HG03064 (cell line): ENCODE data around the gene WASF2.
A peak's percentile ranks its signal among the peaks of the same experiment; 100 is the strongest.
"Not testable (repeated sequence)": the region's sequence is repeated elsewhere in the genome, so short reads cannot be mapped to it uniquely, and the experiment has no call there.

Experiments
- ATAC-seq: cut with Tn5 transposase; IDR thresholded peaks from one replicate; pipeline ENCODE4 v1.9.1; 2021; ENCODE audit warnings: low read depth; ENCODE audit not compliant: unreplicated experiment

The WASF2 gene

DNA sequence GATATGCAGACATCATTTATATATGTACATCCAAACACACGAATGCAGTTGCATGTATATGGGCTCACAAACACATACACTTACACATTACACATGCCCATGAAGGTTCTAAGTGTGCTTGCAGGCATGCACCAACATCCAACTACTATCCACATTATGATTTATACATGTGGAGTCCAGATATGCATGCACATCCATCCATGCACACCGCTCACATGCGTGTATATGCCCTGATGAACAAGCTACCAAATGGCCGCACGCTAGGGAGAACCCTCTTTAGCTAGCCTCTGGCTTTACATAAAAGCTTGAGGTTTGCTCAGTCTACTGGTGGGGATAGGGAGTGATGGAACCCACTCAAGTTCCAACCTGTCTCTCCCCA, 89.0 kb downstream of the WASF2 start:
- ATAC-seq, result no peak

DNA sequence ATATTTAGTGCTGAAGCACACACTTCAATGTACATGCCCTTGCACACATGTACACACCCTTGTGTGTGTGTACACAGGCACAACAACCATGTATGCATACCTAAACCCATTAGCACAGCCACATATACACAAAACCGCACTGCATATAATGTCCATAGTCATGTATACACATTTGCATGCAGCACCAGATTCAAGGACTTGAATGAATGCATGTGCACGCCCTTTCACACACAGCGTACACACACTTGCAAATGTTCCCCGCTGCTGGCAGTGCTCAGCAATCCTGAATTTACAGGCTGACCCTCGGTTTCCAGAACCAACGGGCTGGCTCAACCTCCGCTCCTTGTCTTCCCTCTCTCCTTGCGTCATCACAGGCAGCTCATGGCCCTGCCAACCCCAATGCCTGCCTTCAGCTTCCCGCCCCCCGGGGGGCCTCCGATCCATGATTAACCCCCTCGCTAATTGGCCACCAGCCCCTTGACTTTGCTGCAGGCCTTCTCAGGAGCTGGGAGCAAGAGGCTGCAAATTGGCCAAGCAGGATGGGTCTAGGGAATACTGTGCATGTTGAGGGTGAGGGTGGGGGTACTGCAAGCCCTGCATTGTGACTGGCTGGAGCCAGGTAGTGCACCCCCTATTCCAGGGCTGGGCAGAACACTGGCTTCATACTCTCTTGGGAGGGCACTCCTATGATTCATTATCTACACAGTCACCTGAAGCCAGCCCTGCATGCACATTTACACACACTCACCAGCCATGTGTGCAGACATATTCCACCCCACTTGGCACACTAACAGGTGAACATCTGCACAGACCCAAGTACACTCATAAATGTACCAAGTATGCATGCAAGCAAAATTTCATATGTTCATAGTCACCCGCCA, 89.6 kb downstream of the WASF2 start:
- no peak for ATAC-seq

- no peak for ATAC-seq
Observed at GRCh38 chr1:27399251-27400025, 90.5 kb downstream of the WASF2 start.

DNA sequence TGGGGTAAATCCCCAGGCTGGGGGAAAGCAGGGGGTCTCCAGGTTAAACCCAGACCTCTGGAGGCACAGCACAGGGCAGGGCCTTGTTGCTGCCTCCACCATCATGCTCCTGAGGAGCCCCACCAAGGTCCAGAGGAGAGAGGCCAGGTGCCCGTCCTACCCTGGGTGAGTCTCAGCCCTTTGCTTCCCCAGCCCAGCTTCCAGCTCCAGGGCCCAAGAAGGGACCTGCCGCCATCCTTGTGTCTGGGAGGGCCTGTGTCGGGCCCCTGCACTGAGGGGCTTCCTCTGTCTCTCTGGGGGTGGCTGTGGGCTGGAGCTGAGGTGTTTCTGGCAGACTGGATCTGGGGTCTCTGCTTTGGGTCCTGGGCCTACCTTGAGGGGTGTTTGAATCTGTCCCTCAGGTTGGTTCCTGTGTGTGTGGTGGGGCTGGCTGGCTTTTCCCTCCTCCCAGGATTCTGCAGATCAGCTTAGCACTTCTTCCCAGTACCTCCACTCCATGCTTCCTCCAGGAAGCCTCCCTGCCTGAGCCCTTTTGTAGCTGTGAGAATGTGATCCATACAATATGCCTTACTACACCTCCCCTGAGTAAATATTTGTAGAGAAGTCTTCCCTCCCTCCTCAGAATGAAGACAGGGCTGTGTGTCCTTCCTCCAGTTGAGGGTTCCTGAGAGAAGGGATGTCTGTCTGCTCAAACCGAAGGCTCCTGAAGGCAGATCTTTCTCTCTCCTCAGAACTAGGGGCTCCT, 91.4 kb downstream of the WASF2 start:
- ATAC-seq, result no peak

DNA sequence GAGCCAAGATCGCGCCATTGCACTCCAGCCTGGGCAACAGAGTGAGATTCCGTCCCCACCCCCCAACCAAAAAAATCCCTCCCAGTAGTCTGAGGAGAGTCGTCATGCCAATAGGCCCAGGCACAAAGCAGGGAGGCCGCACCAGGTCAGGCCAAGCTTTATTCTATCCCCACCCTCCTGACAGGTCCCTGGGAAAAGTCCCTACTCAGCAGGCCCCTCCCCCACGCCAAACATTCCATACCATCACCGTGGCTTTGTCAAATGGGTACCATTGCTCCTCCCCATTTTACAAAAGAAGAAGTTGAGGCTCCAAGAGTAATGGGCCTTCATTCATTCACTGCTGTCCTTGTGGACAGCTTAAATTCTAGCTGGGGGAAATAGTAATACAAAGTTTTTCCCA, 92.2 kb downstream of the WASF2 start:
- ATAC-seq, result no peak

DNA sequence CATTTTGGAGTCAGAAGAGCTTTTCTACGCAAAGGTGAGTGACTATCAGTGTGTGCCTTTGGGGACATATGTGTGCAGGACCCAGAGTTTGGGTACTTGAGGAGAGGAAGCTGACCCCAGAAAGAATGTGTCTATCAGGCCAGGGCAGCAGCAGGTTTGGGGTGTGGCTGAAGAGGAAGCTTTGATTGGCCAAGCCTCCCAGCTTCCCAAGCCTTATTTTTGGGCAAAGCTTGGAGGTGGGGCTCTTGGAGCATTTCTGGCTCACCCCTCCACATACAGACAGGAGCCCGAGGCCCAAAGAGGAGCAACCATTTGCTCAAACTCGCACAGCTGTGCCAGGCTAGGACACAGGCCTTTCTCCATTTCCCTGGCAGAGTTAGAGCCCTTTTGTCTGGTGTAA, 92.9 kb downstream of the WASF2 start:
- ATAC-seq, result no peak

DNA sequence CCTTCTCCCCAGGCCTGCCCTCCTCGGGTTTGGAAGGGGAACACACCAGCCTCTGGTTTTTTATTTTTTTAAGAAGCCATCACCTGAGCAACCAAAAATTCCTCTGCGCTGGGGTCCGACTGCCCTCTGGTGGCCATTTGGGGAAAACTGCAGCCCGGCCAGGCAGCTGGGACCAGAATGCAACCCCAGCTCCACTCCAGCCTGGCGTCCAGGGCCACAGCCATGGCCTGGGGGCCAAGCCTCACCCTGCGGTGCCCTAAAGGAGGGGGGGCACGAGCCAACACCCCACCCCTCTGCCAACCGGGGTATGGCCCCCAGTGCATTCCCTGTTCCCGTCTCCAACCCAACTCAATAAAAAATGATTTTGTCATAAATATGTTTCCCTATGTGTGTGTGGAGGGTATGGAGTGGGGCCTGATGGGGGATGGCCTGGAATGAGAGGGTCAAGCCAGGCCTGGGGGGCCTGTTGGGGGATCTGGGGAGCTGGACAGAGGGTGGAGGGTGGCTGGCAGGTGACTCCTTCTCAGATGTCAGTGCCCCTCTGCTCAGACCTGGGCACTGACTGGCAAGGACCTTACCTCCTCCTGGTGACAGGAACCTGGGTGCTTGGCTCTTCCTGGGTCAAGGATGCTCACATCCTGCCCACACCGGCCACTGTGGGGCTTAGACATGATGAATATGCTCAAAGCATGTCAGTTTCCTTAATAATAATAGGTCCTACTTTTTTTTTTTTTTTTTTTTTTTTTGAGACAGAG, 94.3 kb downstream of the WASF2 start:
- ATAC-seq, result no peak

- no peak for ATAC-seq
Observed at GRCh38 chr1:27394925-27395324, 95.0 kb downstream of the WASF2 start.

- ATAC-seq, result no peak
Observed at GRCh38 chr1:27394282-27394658, 95.7 kb downstream of the WASF2 start.

DNA sequence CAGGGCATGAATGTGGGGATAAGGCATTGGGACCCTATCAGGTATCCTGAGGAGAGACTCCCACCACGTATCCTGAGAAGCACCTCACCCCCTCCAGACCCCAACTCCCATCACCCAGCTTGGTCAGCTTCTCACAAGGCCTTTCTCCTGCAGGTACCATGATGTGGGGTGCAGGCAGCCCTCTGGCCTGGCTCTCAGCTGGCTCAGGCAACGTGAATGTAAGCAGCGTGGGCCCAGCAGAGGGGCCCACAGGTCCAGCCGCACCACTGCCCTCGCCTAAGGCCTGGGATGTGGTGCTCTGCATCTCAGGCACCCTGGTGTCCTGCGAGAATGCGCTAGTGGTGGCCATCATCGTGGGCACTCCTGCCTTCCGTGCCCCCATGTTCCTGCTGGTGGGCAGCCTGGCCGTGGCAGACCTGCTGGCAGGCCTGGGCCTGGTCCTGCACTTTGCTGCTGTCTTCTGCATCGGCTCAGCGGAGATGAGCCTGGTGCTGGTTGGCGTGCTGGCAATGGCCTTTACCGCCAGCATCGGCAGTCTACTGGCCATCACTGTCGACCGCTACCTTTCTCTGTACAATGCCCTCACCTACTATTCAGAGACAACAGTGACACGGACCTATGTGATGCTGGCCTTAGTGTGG, 96.2 kb downstream of the WASF2 start:
- ATAC-seq, result no peak

DNA sequence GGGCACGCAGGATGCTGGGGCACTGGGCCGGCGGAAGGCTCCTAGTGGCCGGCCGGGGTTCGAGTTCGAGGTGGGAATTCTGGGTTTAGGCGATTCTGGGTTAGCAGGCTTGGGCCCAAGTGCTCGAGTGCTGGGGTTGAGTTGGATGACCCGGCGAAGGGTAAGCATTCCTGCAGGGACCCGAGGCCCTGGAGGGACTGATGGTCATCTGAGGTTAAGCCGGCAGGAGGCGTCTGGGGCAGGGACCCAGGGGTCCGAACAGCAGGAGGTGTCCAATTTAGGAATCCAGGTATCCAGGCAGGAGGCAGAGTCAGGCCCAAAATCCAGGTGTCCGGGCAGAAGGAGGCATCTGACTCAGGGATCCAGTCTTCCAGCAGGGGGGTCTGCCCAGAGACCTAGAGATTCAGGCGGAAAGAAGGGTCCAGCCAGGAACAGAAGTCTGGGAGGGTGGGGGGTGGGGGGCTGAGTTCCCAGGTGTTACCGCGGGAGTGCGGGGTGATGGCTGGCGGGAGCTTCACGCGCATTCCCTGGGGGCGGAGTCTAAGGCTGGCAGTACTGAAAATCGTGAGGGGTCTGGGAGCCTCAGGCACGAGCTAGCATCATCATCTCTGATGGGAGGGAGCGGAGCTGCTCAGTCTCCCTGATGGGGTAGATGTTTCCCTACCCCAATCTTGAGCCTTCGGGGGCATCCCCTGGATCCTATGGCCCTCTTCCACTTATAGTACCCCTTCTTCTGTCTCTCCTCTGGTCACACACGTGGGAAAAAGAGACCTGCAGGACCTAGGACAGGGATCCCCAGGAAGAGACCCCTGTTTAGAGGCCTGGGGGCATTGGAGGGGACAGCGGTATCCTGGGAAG, 97.0 kb downstream of the WASF2 start:
- no peak for ATAC-seq

DNA sequence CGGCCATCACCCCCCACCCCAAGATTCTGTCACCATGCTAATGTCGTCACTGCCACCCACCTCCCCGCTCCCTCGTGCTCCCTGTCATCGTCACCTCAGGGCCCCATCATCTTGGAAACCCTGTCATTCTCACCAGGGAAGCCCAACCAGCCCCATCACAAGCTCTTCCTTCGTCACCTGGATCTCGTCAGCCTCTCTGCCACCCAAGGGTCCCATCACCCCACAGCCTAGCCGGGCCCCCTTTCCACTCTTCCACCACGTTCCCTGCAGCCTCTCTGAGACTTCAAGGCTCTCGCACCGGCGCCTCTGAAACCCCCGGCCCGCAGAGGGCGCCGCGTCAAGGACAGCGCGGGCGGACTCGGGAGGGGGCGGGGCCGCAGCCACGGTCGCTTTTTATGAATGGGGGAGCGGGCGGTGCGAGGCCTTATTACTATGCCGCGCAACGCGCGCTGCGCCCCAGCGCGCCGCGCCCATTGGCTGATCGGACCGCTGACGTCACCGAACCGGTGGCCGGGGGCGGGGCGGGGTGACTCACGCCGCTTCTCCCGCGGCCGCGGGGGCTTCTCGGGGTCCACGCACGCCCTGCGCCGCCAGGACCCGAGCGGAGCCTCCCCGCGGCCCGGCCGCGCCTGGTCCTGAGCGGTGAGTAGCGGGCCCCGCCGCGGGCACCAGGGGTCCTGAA, 97.7 kb downstream of the WASF2 start, which contains the start of gene GPR3:
TSS of gene GPR3 (plus strand) at position 527 of the 682 bp plus-strand sequence. CDS start 1,177 bp downstream, outside the sequence.
- ATAC-seq, result peak; percentile 59

DNA sequence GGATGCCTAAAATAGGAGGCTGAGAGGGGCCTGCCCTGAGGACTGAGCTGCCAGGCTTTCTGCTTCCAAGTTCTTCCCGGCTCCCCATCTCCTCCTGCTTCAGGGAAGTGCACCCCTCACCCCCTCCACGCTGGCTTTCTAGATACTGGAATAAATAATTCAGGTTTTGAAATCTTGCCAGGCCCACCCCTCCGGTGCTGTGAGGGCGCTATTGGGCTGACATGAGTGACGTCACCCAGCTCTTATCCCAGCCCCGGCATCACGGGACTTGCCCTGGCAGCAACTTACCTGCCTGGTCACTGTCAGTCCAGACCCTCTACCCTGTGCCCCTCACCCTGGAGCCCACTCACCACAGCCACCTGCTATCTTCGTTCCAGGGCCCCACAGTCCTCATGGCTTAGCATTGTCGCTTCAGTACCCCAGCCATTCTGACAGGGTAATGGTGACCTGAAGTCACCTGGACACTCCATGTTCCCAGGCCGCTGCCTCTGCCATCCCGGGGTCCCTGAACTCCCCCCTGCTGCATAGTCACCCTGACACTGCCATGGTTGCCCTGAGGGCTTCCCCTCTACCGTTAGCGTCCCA, 98.4 kb downstream of the WASF2 start:
- no peak for ATAC-seq

GRCh38 chr1:27388337-27389005, 101.5 kb downstream of the WASF2 start:
- ATAC-seq, result no peak

- ATAC-seq, result not testable (repeated sequence)
Observed at GRCh38 chr1:27384797-27385196, 105.2 kb downstream of the WASF2 start.

- no peak for ATAC-seq
Observed at GRCh38 chr1:27383661-27384060, 106.3 kb downstream of the WASF2 start.

GRCh38 chr1:27383039-27383605, 106.8 kb downstream of the WASF2 start, which contains the start of gene CD164L2:
TSS of gene CD164L2 (minus strand) at chr1:27383333. CDS start at chr1:27383239, 94 bp downstream.
- ATAC-seq, result no peak
